SK-N-MC (cell line): Measurements from ENCODE around the gene HIC1.
"Not testable (repeated sequence)": the region's sequence is repeated elsewhere in the genome, so short reads cannot be mapped to it uniquely, and the experiment has no call there.

Experiments
- DNase-seq: peaks from one replicate; pipeline ENCODE4 v3.0.0-alpha.2; 2011; ENCODE audit warnings: low read depth, low spot score
- H3K27ac ChIP-seq: fragments of 200-600 bp; sonication (generic); 2 replicates; pipeline ENCODE4 v1.5.1; 2016; ENCODE audit warnings: mixed run types
- H3K36me3 ChIP-seq: fragments of 200-600 bp; sonication (generic); 2 replicates; pipeline ENCODE4 v1.6.1; 2017; ENCODE audit warnings: antibody characterized with exemption, low read length, mixed read lengths; ENCODE audit not compliant: insufficient read depth
- H3K4me3 ChIP-seq: fragments of 200-600 bp; sonication (generic); 2 replicates; pipeline ENCODE4 v1.5.1; 2016
- H3K9ac ChIP-seq: fragments of 200-600 bp; sonication (generic); 2 replicates; pipeline ENCODE4 v1.8.0; 2017; ENCODE audit warnings: mixed run types, mixed read lengths; ENCODE audit not compliant: insufficient read length
- H3K9me3 ChIP-seq: fragments of 200-600 bp; sonication (generic); 2 replicates; pipeline ENCODE4 v1.6.1; 2017; ENCODE audit warnings: low read depth, mild to moderate bottlenecking, antibody characterized with exemption, low read length, moderate library complexity, mixed read lengths
- EZH2 ChIP-seq: fragments of 200-600 bp; sonication (generic); IDR thresholded peaks from one replicate; pipeline ENCODE4 v1.6.1; 2017; ENCODE audit warnings: antibody characterized with exemption
- FOXP2 ChIP-seq: optimal IDR thresholded peaks from 2 replicates; pipeline ENCODE3; 2011; ENCODE audit warnings: mild to moderate bottlenecking, moderate library complexity; ENCODE audit not compliant: insufficient read depth; ENCODE audit errors: extremely low read length, control extremely low read depth
- POLR2AphosphoS5 ChIP-seq: IDR thresholded peaks from 2 replicates; pipeline ENCODE4 v1.6.1; 2012; ENCODE audit warnings: mild to moderate bottlenecking, low read depth, low read length, borderline replicate concordance

The HIC1 gene

GRCh38 chr17:2054512-2055291 lies at the start of gene HIC1:
Gene HIC1, plus strand, starts transcription at chr17:2055103. Its CDS starts 1,588 bp downstream, at chr17:2056691.
- H3K9me3 ChIP-seq = no peaks in the 10 kb centered on the region
- peak within 1 kb of the TSS; percentile 78 for H3K4me3 ChIP-seq
- TF ChIP-seq POLR2AphosphoS5 = no peak
- no peak for TF ChIP-seq EZH2
- TF ChIP-seq FOXP2 = no peak
- H3K27ac ChIP-seq = no peak within 1 kb of the TSS
- H3K36me3 ChIP-seq = no peaks in the 10 kb centered on the region
- no peak for DNase-seq
- no peak within 1 kb of the TSS for H3K9ac ChIP-seq

- no peak overlapping the region for H3K4me3 ChIP-seq
- TF ChIP-seq FOXP2 = no peak
- no peak for TF ChIP-seq POLR2AphosphoS5
- no peak for TF ChIP-seq EZH2
- DNase-seq = no peak
Observed at GRCh38 chr17:2008332-2009126, 46.4 kb upstream of the HIC1 start.

GRCh38 chr17:2009737-2010136 lies 45.2 kb upstream of the HIC1 start:
- no peak for DNase-seq
- Histone ChIP-seq H3K36me3 (no peaks in the 10 kb centered on the region), H3K4me3 (no peak overlapping the region), H3K9ac (no peak overlapping the region), H3K27ac (no peak overlapping the region), H3K9me3 (no peaks in the 10 kb centered on the region)
- TF ChIP-seq FOXP2 (no peak), EZH2 (no peak), POLR2AphosphoS5 (no peak)

More at GRCh38 chr17:2008332-2009126, 46.4 kb upstream of the HIC1 start:
- no peaks in the 10 kb centered on the region for H3K9me3 ChIP-seq
- no peak overlapping the region for H3K9ac ChIP-seq
- no peak overlapping the region for H3K27ac ChIP-seq
- no peaks in the 10 kb centered on the region for H3K36me3 ChIP-seq

- peak overlapping the region; percentile 57 for H3K9ac ChIP-seq
- TF ChIP-seq POLR2AphosphoS5 = no peak
- TF ChIP-seq EZH2 = no peak
- no peak for TF ChIP-seq FOXP2
- H3K27ac ChIP-seq = peak overlapping the region; percentile 91
- DNase-seq = peak; percentile 16
- H3K9me3 ChIP-seq = no peaks in the 10 kb centered on the region
- no peaks in the 10 kb centered on the region for H3K36me3 ChIP-seq
- peak overlapping the region; percentile 71 for H3K4me3 ChIP-seq
Observed at GRCh38 chr17:2011411-2012371, 43.2 kb upstream of the HIC1 start.

GRCh38 chr17:2012499-2012898 lies 42.4 kb upstream of the HIC1 start:
- TF ChIP-seq FOXP2 (no peak), POLR2AphosphoS5 (no peak), EZH2 (no peak)
- no peak for DNase-seq
- peak overlapping the region; percentile 57 for H3K9ac ChIP-seq

GRCh38 chr17:2013220-2013993 lies 41.5 kb upstream of the HIC1 start:
- not testable (repeated sequence) for DNase-seq, H3K36me3 ChIP-seq, H3K27ac ChIP-seq, H3K9me3 ChIP-seq, H3K4me3 ChIP-seq, H3K9ac ChIP-seq

More at GRCh38 chr17:2012499-2012898, 42.4 kb upstream of the HIC1 start:
- H3K36me3 ChIP-seq = no peaks in the 10 kb centered on the region
- H3K9me3 ChIP-seq = no peaks in the 10 kb centered on the region
- peak overlapping the region; percentile 91 for H3K27ac ChIP-seq
- H3K4me3 ChIP-seq = peak overlapping the region; percentile 71

GRCh38 chr17:2013994-2014317 lies 40.9 kb upstream of the HIC1 start:
- no peak for TF ChIP-seq FOXP2
- TF ChIP-seq POLR2AphosphoS5 = no peak
- TF ChIP-seq EZH2 = no peak
- H3K9ac ChIP-seq = no peak overlapping the region
- H3K27ac ChIP-seq = no peak overlapping the region
- no peak for DNase-seq
- no peaks in the 10 kb centered on the region for H3K9me3 ChIP-seq
- H3K4me3 ChIP-seq = no peak overlapping the region
- H3K36me3 ChIP-seq = no peaks in the 10 kb centered on the region

- H3K36me3 ChIP-seq = no peaks in the 10 kb centered on the region
- TF ChIP-seq POLR2AphosphoS5 = no peak
- TF ChIP-seq EZH2 = no peak
- no peak for TF ChIP-seq FOXP2
- H3K9ac ChIP-seq = no peak overlapping the region
- no peaks in the 10 kb centered on the region for H3K9me3 ChIP-seq
- no peak for DNase-seq
- H3K27ac ChIP-seq = no peak overlapping the region
- H3K4me3 ChIP-seq = no peak overlapping the region
Observed at GRCh38 chr17:2015314-2015713, 39.6 kb upstream of the HIC1 start.
